HepG2 (cell line): Measurements from ENCODE around the gene HS3ST5. TPM values are rescaled to one million over a fixed set of nuclear protein-coding genes. Genes with fewer than 3 reads are reported as not detected.

Experiments
- ARID3A ChIP-seq: IDR thresholded peaks from 2 replicates; pipeline ENCODE4 v1.6.1; 2012; ENCODE audit warnings: low read depth, low read length, improper control_type of control experiment
- BCL3 ChIP-seq: sonication (generic); formaldehyde crosslinking; IDR thresholded peaks from 2 replicates; pipeline ENCODE4 v1.5.1; 2020; ENCODE audit warnings: mild to moderate bottlenecking, missing genetic modification reagents, moderate library complexity
- HIVEP1 ChIP-seq: sonication (generic); formaldehyde crosslinking; IDR thresholded peaks from 2 replicates; pipeline ENCODE4 v1.4.0; 2020; ENCODE audit warnings: mild to moderate bottlenecking, missing genetic modification reagents
- HMGXB4 ChIP-seq, 2 experiments: sonication (generic) in 1 of 2; formaldehyde crosslinking in 1 of 2; IDR thresholded peaks; 2 replicates each; pipeline versions ENCODE4 v1.4.0 to v1.6.1; 2018 to 2020; ENCODE audit warnings: missing genetic modification reagents in 2 of 2, borderline replicate concordance in 1 of 2, low read depth in 1 of 2, mild to moderate bottlenecking in 1 of 2, missing biosample characterization in 1 of 2
- HNF1B ChIP-seq: sonication (generic); formaldehyde crosslinking; IDR thresholded peaks from 2 replicates; pipeline ENCODE4 v1.5.1; 2020; ENCODE audit warnings: mild to moderate bottlenecking, moderate library complexity, missing genetic modification reagents
- MLX ChIP-seq: IDR thresholded peaks from 2 replicates; pipeline ENCODE4 v1.6.1; 2016
- NR2C2 ChIP-seq: sonication (generic); formaldehyde crosslinking; IDR thresholded peaks from 2 replicates; pipeline ENCODE4 v1.4.0; 2020; ENCODE audit warnings: missing genetic modification reagents, mild to moderate bottlenecking, moderate library complexity, borderline replicate concordance
- PRPF4 ChIP-seq: fragments of 200-400 bp; formaldehyde crosslinking; IDR thresholded peaks from 2 replicates; pipeline ENCODE4 v1.6.1; 2016; ENCODE audit warnings: low read length, low read depth; ENCODE audit not compliant: poor library complexity, severe bottlenecking
- SMAD9 ChIP-seq: sonication (generic); formaldehyde crosslinking; IDR thresholded peaks from 2 replicates; pipeline ENCODE4 v1.5.1; 2020; ENCODE audit warnings: mild to moderate bottlenecking, missing genetic modification reagents
- SMARCE1 ChIP-seq: fragments of 450-650 bp; IDR thresholded peaks from 2 replicates; pipeline ENCODE4 v1.6.1; 2017; ENCODE audit warnings: borderline replicate concordance
- SP140L ChIP-seq: sonication (generic); formaldehyde crosslinking; IDR thresholded peaks from 2 replicates; pipeline ENCODE4 v1.4.0; 2020; ENCODE audit warnings: missing genetic modification reagents, borderline replicate concordance
- ZBTB10 ChIP-seq: sonication (generic); formaldehyde crosslinking; IDR thresholded peaks from 2 replicates; pipeline ENCODE4 v1.4.0; 2020; ENCODE audit warnings: missing genetic modification reagents, borderline replicate concordance
- ZBTB7B ChIP-seq: sonication (generic); formaldehyde crosslinking; IDR thresholded peaks from 2 replicates; pipeline ENCODE4 v1.4.0; 2020; ENCODE audit warnings: missing genetic modification reagents
- ZMAT5 ChIP-seq: sonication (generic); formaldehyde crosslinking; IDR thresholded peaks from 2 replicates; pipeline ENCODE4 v1.5.0; 2020; ENCODE audit warnings: mild to moderate bottlenecking, low read depth, missing genetic modification reagents, borderline replicate concordance
- ZNF337 ChIP-seq: sonication (generic); formaldehyde crosslinking; IDR thresholded peaks from 2 replicates; pipeline ENCODE4 v1.5.1; 2020; ENCODE audit warnings: missing genetic modification reagents, low read depth, mild to moderate bottlenecking, borderline replicate concordance
- ZNF644 ChIP-seq: IDR thresholded peaks from 2 replicates; pipeline ENCODE4 v1.6.1; 2016; ENCODE audit warnings: low read depth
- polyA plus RNA-seq, 8 experiments: library from polyadenylated mRNA; depleted of rRNA in 3 of 8; stranded (reverse) in 7 of 8; unstranded in 1 of 8; fragments of >200 nt; fragmentation: Illumina TruSeq in 4 of 8; extraction: Trizol in 4 of 8; gene quantifications; 2 replicates each; pipeline versions ENCODE4 v1.2.1 to v1.2.3, GENCODE V29; 2011 to 2016; ENCODE audit warnings: low read depth in 4 of 8, missing spikeins in 1 of 8, mixed read lengths in 1 of 8; ENCODE audit not compliant: insufficient read depth in 1 of 8
- total RNA-seq, 5 experiments: library from RNA; depleted of rRNA; stranded (reverse); fragments of >200 nt; fragmentation: Illumina TruSeq; extraction: Trizol; gene quantifications; 2 replicates each; pipeline ENCODE4 v1.2.3, GENCODE V29; 2016; ENCODE audit warnings: low read depth in 1 of 5

HS3ST5 gene
- total and polyA plus RNA-seq, 2 of the 13 experiments (the other 11 are each of a cell fraction or from before 2014, with no cell fraction given) = 1.1 to 1.6 TPM

- TF ChIP-seq BCL3 (no peak), PRPF4 (no peak), ZNF337 (CRISPR knock-in tag) (peak; percentile 62; the same call in 1 of the 2 replicates), HNF1B (CRISPR knock-in tag) (peak; percentile 79; the same call in 1 of the 2 replicates), NR2C2 (CRISPR knock-in tag) (peak; percentile 57; the same call in 1 of the 2 replicates), ZBTB10 (CRISPR knock-in tag) (no peak), ZBTB7B (CRISPR knock-in tag) (peak; percentile 34; the same call in 1 of the 2 replicates), ZNF644 (CRISPR knock-in tag) (peak; percentile 44), ZMAT5 (CRISPR knock-in tag) (no peak), SMAD9 (CRISPR knock-in tag) (no peak), SP140L (CRISPR knock-in tag) (no peak), SMARCE1 (no peak), ARID3A (peak; percentile 89), HIVEP1 (no peak), MLX (CRISPR knock-in tag) (peak; percentile 74; the same call in 1 of the 2 replicates), HMGXB4 (CRISPR knock-in tag; IDR thresholded peaks at IDR 0.05; ENCODE audit: borderline replicate concordance in 1 of 2, low read depth in 1 of 2) (0 out of 4 replicates have a peak, but pooled peaks of 1 of the 2 experiments have one; percentile 24)
Measured at GRCh38 chr6:114167583-114168576, 174.9 kb downstream of the HS3ST5 start (continued).
